ENCODE data around the gene OSM. TPM values are rescaled to one million over a fixed set of nuclear protein-coding genes. Genes with fewer than 3 reads are reported as not detected.

Gene OSM
- polyA plus RNA-seq, result 0.79 TPM

DNA sequence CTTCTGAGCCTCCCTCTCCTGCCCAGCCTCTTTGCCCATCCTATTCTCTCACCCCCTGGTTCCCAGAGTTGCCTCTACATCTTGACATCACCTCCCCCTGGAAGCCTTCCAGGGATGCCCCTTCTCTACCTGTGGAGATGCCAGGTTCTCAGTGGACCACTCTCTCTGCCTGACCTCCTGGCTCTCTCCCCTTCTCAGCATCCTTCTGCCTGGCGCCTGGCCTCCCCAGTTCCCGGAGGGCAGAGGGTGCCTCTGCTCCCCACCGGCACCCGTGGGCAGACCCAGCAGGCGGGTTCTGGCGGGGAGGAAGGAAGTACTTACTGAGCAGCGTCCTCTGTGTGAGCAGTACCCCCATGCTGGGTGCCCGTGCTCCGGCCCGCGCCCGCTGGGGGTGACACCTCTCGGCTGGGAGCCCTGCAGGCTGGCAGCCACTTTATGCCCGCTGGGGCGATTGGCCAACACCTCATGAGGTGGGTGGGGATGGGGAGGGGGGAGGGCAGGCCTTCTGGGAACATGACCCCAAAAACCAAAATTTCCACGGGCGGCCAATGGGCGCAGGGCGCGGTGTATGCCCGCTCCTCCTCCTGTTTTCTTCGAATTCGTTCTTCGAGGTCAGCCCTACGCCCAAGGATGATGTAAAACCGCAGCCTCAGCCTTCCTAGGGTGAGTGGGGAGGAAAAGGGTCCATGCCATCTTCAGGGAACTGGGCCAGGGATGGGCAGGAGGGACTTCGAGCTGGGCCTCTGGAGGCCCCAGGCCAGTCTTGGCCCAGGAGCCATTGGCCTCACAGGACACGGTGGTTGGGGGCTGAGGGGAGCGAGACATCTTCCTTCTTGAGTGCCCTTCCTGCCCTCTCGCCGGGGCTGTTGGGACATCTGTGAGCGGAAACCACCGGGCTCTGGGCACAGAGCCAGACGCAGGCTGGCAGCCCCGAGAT lies at the start of gene OSM:
Gene OSM, minus strand, starts transcription at position 407 of the 937 bp plus-strand sequence. Its CDS starts 52 bp downstream, at position 355.
- H3K4me1 Mint-ChIP-seq, result peaks cover 9 to 18% (median 14%) of the 10 kb centered on the region in 3 donors
- H3K27me3 Mint-ChIP-seq, result no peaks in the 10 kb centered on the region
- H3K36me3 Mint-ChIP-seq, result no peaks in the 10 kb centered on the region

DNA sequence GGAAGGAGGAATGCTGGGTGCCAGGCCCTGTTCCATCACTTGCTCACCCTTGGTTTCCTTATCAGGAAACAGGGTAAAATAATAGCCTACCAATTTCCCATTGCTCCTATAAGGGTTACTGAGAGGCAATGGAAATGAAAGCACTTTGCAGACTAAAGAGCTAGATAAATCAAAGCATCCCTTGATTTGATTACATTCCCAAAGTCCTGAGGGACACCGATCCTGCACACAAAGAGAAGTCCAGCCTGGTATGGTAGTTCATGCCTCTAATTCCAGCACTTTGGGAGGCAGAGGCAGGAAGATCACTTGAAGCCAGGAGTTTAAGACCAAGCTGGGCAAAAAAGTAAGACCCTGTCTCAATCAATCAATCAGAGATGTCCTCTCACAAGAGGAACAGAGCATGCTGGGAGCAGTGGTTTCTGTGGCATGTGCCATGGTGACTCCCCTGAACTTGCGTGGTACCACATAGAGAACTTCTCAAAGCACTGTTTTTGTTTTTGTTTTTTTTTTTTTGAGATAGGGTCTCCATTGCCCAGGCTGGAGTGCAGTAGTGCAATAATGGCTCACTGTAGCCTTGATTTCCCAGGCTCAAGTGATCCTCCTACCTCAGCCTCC lies 49.4 kb upstream of the OSM start:
- Mint-ChIP-seq H3K4me3 (peak overlapping the region in 1 of 4 donors; percentile 29), H3K4me1 (peaks cover 45 to 74% (median 72%) of the 10 kb centered on the region in 3 donors), H3K27ac (peak overlapping the region in 2 of 3 donors; percentile 55 to 93), H3K27me3 (no peaks in the 10 kb centered on the region), H3K9me3 (no peaks in the 10 kb centered on the region), H3K36me3 (peaks cover 3% of the 10 kb centered on the region)

More for the DNA sequence above, at the start of gene OSM:
- Mint-ChIP-seq H3K27ac (peak within 1 kb of the TSS; percentile 76 to 99 (median 98)), H3K9me3 (no peaks in the 10 kb centered on the region), H3K4me3 (peak within 1 kb of the TSS; percentile 68 to 97 (median 94))

DNA sequence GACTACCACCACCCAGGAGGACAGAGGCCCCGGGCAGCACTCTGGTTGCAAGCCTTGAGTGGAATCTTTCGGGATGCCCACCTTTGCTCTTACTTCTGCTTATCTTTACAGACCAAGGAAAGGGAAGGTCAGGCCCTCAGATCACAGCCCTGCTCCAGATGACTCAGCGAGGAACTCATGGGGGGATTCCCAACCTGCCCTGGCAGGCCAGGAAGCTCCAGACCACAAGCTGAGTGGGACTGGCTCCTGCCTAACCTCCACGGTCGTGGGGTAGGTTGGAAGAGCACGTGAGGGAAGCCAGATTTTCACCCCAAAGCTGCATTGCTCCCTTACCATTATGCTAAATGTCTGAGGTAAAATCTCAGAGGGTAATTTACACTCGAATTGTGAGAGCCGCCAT lies 48.3 kb upstream of the OSM start:
- Mint-ChIP-seq H3K4me3 (peak overlapping the region in 1 of 4 donors; percentile 16), H3K9me3 (no peaks in the 10 kb centered on the region), H3K4me1 (peaks cover 56 to 79% (median 79%) of the 10 kb centered on the region in 3 donors), H3K27me3 (no peaks in the 10 kb centered on the region), H3K27ac (peak overlapping the region; percentile 41 to 93 (median 69)), H3K36me3 (peaks cover 3% of the 10 kb centered on the region)

DNA sequence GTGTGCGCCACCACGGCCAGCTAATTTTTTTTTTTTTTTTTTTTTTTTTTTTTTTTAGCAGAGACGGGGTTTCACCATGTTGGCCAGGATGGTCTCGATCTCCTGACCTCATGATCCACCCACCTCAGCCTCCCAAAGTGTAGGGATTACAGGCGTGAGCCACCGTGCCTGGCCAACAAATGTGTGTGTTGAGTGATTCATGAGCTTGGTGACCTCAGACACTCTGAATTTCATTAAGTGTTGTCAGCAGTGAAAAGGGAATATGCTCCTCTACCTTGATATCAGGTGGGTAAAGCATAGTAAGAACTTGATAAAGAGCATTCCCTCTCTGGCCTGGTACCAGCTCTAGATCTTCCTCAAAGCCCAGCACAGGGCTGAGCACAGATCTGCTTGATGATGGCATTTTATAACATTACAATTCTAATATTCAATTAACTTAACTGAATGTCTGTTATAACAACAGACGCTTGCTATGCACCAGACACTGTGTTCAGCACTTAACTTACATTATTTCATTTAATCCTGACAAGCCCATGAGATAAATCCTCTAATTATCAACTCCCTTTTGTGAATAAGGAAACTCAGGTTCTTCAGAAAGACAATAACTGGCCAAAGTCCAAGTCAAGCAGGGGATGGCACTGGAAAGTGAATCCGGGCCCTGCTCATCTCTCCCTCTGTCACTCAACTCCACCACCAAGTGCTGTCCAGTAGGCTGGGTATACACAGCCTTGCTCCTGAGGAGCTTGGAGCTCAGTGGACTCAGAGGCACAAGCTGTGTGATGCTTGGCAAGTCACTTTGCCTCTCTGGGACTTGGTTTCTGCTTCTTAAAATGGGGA lies 47.1 kb upstream of the OSM start:
- Mint-ChIP-seq H3K36me3 (peaks cover 3% of the 10 kb centered on the region), H3K27ac (peak overlapping the region in 2 of 3 donors; percentile 41 to 93), H3K9me3 (no peaks in the 10 kb centered on the region), H3K4me1 (peaks cover 60 to 77% (median 74%) of the 10 kb centered on the region in 3 donors), H3K27me3 (no peaks in the 10 kb centered on the region), H3K4me3 (peak overlapping the region in 1 of 4 donors; percentile 30)

DNA sequence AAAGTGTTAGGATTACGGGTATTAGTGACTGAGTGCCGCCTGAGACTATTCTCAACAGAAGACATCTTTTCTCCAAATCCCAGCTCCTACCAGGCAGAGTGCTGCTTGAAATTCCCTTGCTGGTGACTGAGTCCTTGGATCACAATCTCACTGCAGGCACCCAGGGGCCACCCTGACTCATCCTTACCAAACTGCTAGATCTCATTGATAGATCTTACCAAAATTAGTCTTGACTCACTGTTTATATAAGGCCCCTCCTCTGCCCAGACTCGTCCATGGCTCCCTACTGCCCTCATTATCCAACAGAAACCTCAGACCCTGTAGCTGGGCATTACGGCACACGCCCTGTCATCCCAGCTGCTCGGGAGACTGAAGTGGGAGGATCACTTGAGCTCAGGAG lies 45.4 kb upstream of the OSM start:
- Mint-ChIP-seq H3K27me3 (peaks cover 1% of the 10 kb centered on the region), H3K4me3 (peak overlapping the region in 2 of 4 donors; percentile 23 to 48)

DNA sequence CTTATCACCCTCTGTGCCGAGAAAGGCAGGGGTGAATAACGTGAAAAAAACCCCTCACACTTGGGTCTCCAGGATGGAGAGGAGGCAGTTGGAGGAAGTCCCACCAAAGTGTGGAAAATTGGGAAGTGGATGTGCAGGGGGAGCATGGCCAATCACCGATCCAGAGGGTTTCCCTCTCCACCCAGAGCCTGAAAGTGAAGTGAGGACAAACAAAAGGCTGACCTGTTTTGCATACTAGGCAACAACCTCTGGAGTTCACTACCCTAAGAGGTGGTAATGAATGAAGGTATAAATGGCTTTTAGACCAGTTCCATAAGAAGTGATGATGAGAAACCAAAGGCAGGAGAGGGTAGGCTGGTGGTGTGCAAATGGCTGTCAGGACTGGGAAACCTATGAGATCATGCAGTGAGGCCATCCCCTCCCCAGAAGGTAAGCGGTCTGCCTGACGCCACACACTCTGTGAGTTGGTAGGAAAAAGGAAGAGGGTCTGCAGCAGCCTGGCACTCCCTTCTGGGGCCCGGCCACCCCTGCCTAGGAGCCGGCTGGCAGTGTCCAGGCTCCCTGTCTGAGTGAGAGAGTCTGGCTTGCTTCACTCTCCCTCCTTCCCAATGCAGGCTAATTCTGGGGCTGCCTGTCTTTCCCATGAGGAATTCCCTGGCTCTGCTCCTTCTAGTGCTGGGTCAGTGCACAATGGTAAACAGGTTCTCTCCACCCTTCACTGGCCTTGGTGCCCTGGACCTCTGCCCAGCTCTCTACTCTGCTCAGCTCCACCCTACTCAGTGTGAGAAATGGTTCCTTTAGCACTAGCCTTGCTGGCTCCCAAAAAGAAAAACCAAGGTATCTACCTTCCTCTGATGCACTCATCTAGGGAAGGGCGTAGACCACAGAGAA lies 44.5 kb upstream of the OSM start:
- Mint-ChIP-seq H3K4me1 (peaks cover 66 to 85% (median 75%) of the 10 kb centered on the region in 3 donors), H3K27ac (peak overlapping the region; percentile 74 to 96 (median 80)), H3K4me3 (peak overlapping the region in 2 of 4 donors; percentile 79 to 86), H3K9me3 (no peaks in the 10 kb centered on the region), H3K27me3 (peaks cover 1% of the 10 kb centered on the region), H3K36me3 (no peaks in the 10 kb centered on the region)

More for the DNA sequence above, 45.4 kb upstream of the OSM start:
- H3K4me1 Mint-ChIP-seq, result peaks cover 59 to 80% (median 70%) of the 10 kb centered on the region in 3 donors
- H3K27ac Mint-ChIP-seq, result peak overlapping the region in 2 of 3 donors; percentile 20 to 88
- no peaks in the 10 kb centered on the region for H3K36me3 Mint-ChIP-seq
- no peaks in the 10 kb centered on the region for H3K9me3 Mint-ChIP-seq

DNA sequence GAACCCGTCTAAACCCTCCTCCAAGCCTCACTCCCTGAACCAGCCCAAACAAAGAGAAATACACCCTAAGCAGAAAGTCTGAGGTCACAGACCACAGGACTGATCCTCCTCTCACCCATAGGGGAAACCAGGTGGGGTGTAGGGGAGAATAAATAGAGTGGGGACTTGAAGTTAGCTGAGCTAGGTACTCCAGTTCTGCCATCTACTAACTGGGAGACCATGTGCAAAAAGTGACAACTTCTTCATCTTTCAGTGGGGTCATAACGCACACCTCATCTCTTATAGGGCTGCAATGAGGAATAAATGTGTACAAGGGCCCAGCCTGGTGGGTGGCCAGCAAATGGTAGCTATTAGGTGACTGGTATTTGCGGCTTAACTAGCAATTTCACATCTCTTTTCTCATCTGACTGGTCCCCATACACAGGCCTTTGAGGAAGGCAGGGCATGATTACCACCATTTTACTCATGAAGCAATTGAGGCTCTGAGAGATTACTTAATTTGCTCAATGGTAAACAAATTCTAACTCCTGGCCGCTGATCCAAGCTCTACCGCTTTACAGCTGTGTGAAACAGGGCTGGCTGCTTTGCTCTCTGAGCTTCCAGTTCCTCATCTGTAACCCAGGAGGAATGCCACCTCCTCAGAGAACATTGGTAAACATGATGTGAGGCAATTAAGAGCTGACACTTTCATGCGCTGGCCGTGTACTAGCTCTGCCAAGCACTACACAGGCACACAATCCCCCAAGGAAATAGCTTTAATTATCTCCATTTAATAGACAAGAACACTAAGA lies 43.5 kb upstream of the OSM start:
- Mint-ChIP-seq H3K36me3 (no peaks in the 10 kb centered on the region), H3K4me1 (peaks cover 73 to 83% (median 73%) of the 10 kb centered on the region in 3 donors), H3K27me3 (peaks cover 1% of the 10 kb centered on the region), H3K9me3 (no peaks in the 10 kb centered on the region), H3K27ac (peak overlapping the region; percentile 74 to 96 (median 80)), H3K4me3 (peak overlapping the region in 3 of 4 donors; percentile 68 to 86 (median 79))

DNA sequence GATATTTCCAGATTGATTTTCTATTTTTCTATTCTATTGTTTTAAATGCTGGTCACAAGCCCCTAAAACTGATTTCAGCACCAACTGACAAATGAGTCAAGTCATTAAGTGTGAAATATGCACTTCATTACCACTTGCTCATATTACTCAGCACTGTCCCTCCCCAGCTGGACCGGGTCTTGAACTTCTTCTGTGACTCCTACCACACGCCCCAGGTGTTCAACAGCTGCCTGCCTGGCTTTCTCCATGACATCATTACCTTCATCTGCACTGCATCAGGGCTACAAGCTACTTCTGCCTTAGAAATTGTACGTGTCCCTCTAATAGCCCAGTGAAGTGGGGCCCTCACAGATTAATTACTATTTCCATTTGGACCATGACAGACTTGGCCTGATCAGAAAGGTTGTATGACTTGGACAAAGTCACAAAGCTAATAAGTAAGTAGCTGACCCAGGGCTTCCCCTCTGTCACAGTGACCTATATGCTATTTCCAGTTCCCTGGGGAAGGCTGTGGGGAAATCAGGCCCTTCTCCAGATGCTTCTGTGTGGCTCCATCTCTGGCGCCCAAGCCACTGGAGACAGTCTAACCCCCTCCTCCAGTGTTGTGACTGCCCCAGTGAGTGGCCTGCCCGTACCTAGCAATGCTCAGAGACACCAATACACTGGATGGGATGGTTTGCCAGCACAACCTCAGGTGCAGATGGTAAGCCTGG lies 42.0 kb upstream of the OSM start:
- H3K4me1 Mint-ChIP-seq, result peaks cover 74 to 87% (median 76%) of the 10 kb centered on the region in 3 donors
- no peaks in the 10 kb centered on the region for H3K9me3 Mint-ChIP-seq
- peak overlapping the region; percentile 18 to 84 (median 70) for H3K4me3 Mint-ChIP-seq
- no peaks in the 10 kb centered on the region for H3K36me3 Mint-ChIP-seq
- peaks cover 1% of the 10 kb centered on the region for H3K27me3 Mint-ChIP-seq
- peak overlapping the region; percentile 84 to 96 (median 85) for H3K27ac Mint-ChIP-seq

DNA sequence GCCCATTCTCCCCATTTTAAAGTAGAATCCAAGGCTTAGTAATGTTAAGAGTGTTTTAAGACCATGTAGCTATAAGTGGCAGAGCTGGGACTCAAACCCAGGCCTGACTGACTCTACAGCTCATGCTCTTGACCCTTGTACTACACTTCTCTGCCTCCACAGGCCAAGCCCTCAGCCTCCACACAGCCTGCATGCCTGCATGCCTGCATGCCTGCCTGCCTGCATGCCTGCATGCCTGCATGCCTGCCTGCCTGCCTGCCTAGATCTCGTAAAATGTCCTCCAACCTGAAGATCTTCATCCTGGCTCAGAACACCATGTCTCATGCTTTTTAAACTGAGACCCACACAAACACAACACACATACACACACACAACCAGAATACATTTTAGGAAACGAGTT lies 41.4 kb upstream of the OSM start:
- Mint-ChIP-seq H3K27me3 (peaks cover 1% of the 10 kb centered on the region), H3K4me3 (peak overlapping the region; percentile 18 to 84 (median 70)), H3K36me3 (peaks cover 2% of the 10 kb centered on the region), H3K9me3 (no peaks in the 10 kb centered on the region), H3K4me1 (peaks cover 78 to 92% (median 79%) of the 10 kb centered on the region in 3 donors), H3K27ac (peak overlapping the region; percentile 84 to 96 (median 85))

DNA sequence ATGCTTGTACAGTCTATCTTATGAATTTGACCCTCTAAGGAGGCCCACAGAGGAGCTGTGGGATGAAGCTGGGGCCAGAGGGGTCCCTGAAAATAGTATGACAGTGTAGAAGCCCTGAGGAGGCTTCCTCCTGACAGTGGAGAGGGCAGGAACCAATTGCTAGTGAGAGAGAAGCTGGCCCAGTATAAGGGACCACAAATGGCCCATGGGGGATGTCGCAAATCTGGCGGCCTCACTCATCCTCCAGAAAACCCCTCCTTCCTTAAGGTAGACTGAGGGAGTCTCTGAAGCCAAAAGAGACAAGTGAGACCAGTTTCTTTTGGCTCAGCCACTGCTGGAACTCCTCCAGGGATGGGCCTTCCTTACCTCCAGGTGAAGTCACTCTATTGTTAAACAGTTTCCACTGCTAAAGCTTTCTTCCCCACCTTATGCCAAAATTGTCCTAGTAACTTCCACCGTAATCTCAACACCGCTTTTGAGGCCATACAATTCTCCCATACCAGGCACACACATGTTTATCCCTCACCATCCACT lies 40.5 kb upstream of the OSM start:
- peaks cover 77 to 92% (median 77%) of the 10 kb centered on the region in 3 donors for H3K4me1 Mint-ChIP-seq
- H3K27ac Mint-ChIP-seq, result peak overlapping the region; percentile 44 to 96 (median 84)
- no peaks in the 10 kb centered on the region for H3K9me3 Mint-ChIP-seq
- peaks cover 3% of the 10 kb centered on the region for H3K36me3 Mint-ChIP-seq
- H3K4me3 Mint-ChIP-seq, result peak overlapping the region; percentile 62 to 86 (median 79)
- peaks cover 1% of the 10 kb centered on the region for H3K27me3 Mint-ChIP-seq

DNA sequence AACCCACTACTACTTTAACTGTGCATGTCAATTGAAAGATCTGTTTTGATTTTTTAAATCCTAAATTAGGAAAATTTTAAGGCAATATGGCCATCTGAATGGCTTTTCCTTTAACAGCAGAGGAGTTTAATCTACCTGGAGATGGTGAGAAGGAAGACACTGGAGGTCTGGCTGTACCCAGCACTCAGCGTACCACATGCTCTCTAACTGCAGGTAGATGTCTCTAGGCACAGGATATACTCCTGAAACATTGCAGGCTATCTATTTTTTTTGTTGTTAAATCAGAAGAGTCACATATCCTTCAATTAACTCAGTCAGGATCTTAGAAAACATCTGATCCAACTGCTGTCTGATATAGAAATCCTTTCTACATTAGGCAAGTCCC lies 40.0 kb upstream of the OSM start:
- peaks cover 1% of the 10 kb centered on the region for H3K27me3 Mint-ChIP-seq
- peaks cover 73 to 92% (median 75%) of the 10 kb centered on the region in 3 donors for H3K4me1 Mint-ChIP-seq
- no peaks in the 10 kb centered on the region for H3K9me3 Mint-ChIP-seq
- H3K27ac Mint-ChIP-seq, result peak overlapping the region; percentile 44 to 96 (median 84)
- H3K4me3 Mint-ChIP-seq, result peak overlapping the region; percentile 62 to 86 (median 79)
- H3K36me3 Mint-ChIP-seq, result peaks cover 3% of the 10 kb centered on the region

DNA sequence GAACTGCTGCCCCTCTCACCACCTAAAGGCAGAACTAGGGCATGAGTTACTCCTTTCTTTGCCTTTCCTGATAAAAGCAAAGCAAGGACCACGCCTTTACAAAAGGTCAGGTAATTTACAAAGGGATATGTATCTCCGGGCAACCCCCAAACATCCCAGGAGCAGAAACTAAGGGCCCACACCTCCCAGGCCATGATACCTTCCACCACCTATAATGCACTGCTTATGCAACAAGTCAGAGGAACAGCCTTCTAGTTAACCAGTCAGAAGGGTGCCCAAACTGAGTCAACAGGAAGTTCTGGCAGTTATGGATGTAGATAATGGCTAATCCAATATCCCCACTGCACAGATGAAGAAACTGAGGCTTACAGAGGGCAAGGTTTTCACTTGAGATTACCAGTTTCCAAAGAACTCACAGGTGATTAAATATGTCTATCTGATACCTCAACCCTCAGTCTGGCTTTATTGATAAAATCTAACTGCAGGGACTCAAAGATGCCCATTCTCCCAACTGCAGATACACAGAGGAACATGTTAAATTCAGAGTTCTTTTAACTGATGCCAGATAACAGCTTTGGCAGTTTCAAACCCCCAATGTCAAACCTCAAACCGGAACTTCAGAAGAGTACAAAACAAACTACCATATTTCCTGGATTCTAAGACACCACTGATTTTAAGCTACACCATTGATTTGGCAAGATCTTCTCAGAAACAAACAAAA lies 39.4 kb upstream of the OSM start:
- Mint-ChIP-seq H3K36me3 (peaks cover 7% of the 10 kb centered on the region), H3K27me3 (peaks cover 1% of the 10 kb centered on the region), H3K27ac (peak overlapping the region; percentile 44 to 97 (median 96)), H3K4me1 (peaks cover 74 to 92% (median 75%) of the 10 kb centered on the region in 3 donors), H3K4me3 (peak overlapping the region; percentile 62 to 86 (median 79)), H3K9me3 (no peaks in the 10 kb centered on the region)

All from IgD-negative memory B cell (primary cell).